Osteocyte (in vitro differentiated cells): Measurements from ENCODE around the gene PTPRN2. TPM values are rescaled to one million over a fixed set of nuclear protein-coding genes. Genes with fewer than 3 reads are reported as not detected.

Experiments
- DNase-seq: peaks from one replicate; pipeline ENCODE4 v3.0.0; 2021; ENCODE audit warnings: mixed read lengths; ENCODE audit not compliant: unreplicated experiment; ENCODE audit errors: extremely low spot score
- H3K27ac Mint-ChIP-seq: one replicate; pipeline ENCODE4 v1.8.0; 2021; ENCODE audit warnings: mild to moderate bottlenecking, mixed read lengths; ENCODE audit not compliant: unreplicated experiment
- H3K27me3 Mint-ChIP-seq: one replicate; pipeline ENCODE4 v1.8.0; 2021; ENCODE audit warnings: mixed read lengths; ENCODE audit not compliant: unreplicated experiment
- H3K36me3 Mint-ChIP-seq: one replicate; pipeline ENCODE4 v1.8.0; 2021; ENCODE audit warnings: mixed read lengths; ENCODE audit not compliant: unreplicated experiment
- H3K4me1 Mint-ChIP-seq: one replicate; pipeline ENCODE4 v1.8.0; 2021; ENCODE audit warnings: mixed read lengths; ENCODE audit not compliant: unreplicated experiment
- H3K4me3 Mint-ChIP-seq: one replicate; pipeline ENCODE4 v1.8.0; 2021; ENCODE audit warnings: mild to moderate bottlenecking, moderate library complexity, mixed read lengths; ENCODE audit not compliant: unreplicated experiment
- H3K9me3 Mint-ChIP-seq: one replicate; pipeline ENCODE4 v1.8.0; 2021; ENCODE audit warnings: mixed read lengths; ENCODE audit not compliant: unreplicated experiment
- total RNA-seq: library from RNA; stranded (reverse); gene quantifications from 2 replicates; pipeline ENCODE4 v1.2.1, GENCODE V29; 2021
- TF ChIP-seq, protein P1 (sequence below): fragments of 200-600 bp; sonication (generic); IDR thresholded peaks from 2 replicates; pipeline ENCODE4 v1.5.0; 2021; ENCODE audit warnings: antibody characterized with exemption, mild to moderate bottlenecking, moderate library complexity

The PTPRN2 gene
- total RNA-seq, 1 donor from 2014 or later: 0.59 TPM

DNA sequence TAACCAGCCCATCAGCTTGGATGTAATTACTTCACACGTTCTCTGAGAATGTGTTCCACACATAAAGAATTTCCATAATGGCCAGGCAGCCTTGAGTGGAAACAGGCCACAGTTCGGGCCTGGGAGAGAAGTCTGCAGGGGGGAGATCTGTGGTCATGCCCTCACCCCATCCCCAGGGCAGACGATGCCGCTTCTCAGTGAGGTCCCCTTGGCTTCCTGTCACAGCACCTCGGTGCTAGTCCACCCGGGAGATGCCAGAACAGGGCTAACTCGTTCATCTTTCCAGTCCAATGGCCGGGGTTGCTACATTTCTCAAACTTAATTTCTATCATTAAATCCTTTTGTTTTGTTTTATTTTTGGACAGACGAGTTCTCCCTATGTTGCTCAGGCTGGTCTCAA is 624.1 kb downstream of the PTPRN2 start:
- TF ChIP-seq, protein P1, sequence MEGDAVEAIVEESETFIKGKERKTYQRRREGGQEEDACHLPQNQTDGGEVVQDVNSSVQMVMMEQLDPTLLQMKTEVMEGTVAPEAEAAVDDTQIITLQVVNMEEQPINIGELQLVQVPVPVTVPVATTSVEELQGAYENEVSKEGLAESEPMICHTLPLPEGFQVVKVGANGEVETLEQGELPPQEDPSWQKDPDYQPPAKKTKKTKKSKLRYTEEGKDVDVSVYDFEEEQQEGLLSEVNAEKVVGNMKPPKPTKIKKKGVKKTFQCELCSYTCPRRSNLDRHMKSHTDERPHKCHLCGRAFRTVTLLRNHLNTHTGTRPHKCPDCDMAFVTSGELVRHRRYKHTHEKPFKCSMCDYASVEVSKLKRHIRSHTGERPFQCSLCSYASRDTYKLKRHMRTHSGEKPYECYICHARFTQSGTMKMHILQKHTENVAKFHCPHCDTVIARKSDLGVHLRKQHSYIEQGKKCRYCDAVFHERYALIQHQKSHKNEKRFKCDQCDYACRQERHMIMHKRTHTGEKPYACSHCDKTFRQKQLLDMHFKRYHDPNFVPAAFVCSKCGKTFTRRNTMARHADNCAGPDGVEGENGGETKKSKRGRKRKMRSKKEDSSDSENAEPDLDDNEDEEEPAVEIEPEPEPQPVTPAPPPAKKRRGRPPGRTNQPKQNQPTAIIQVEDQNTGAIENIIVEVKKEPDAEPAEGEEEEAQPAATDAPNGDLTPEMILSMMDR: no peak
- Mint-ChIP-seq H3K4me3 (no peak overlapping the region), H3K9me3 (peaks cover 14% of the 10 kb centered on the region), H3K4me1 (no peaks in the 10 kb centered on the region), H3K36me3 (no peaks in the 10 kb centered on the region), H3K27me3 (no peaks in the 10 kb centered on the region), H3K27ac (no peak overlapping the region)
- no peak for DNase-seq

DNA sequence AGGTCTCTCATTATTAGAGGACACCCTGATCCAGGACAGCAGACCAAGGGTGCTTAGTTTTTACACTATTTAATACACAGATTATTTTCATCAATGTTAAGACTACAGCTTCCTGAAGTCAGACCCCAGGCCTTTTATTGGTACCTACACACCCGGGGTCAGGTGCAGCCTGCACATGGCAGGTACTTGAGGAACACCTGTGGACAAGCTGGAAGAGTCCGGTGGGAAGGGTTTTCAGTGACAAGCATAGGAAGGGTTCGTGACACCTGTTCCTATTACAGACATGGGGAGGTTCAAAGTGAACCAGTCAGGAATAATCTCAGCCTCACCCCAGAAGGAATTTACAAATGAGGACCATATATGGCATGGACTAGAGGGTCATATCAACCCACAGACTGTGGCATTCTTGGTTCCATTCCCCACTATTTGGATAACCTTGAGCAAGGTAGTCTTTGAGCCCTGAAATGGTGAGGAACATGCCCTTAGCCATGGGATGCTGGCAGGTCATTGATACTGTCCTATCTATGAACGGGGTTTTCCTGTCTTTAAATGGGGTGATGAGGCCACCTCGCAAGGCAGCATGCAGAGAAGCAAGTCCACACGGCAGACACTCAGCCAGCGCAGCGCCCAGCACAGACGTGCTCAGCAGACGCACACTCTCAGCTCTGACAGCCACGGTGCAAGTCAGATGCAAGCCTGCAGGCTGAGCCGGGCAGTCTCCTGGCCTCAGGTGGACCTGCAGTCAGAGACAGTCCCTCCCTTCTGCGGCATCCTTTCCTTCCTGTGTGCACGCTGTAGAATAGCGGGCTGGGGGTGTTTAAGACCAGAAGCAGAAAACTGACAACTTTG is 624.9 kb downstream of the PTPRN2 start:
- Mint-ChIP-seq H3K36me3 (no peaks in the 10 kb centered on the region), H3K9me3 (peaks cover 20% of the 10 kb centered on the region), H3K4me3 (no peak overlapping the region), H3K4me1 (no peaks in the 10 kb centered on the region), H3K27me3 (no peaks in the 10 kb centered on the region), H3K27ac (no peak overlapping the region)
- TF ChIP-seq, protein P1: no peak
- no peak for DNase-seq

DNA sequence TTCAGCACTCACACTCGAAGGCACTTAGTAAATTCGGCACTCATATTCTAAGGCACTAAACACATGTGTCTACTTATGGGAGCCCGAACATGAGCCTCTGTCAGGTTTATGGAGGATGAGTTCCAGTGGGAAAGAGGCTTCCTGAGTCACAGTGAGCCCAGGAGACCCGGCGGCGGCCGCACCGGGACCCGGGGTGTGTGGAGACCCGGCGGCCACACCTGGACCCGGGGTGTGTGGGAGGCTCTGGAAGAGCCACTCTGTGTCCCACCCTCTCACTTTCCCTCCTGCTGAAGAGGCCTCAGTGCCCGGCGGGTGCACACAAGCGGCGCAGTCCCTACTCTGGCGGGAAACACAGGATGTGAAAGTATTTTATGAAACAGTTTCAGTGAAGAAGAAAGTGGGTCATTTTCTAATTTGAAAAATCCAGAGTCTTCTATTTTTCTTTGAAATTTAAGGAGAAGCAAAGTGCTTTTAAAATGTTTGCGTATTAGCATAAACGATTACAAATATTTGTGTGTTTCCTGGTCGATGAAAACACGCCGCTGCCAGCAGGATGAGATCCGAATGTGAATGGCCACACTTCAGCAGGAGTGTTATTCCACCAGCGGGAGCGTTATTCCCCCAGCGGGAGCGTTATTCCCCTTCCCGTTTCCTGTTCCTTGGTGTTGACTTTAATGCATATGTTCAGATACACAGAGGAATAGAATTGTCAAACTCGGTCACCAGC is 625.7 kb downstream of the PTPRN2 start:
- Mint-ChIP-seq H3K27ac (no peak overlapping the region), H3K36me3 (no peaks in the 10 kb centered on the region), H3K4me1 (no peaks in the 10 kb centered on the region), H3K9me3 (peaks cover 23% of the 10 kb centered on the region), H3K4me3 (no peak overlapping the region), H3K27me3 (no peaks in the 10 kb centered on the region)
- TF ChIP-seq, protein P1: no peak
- DNase-seq: peak; percentile 83

DNA sequence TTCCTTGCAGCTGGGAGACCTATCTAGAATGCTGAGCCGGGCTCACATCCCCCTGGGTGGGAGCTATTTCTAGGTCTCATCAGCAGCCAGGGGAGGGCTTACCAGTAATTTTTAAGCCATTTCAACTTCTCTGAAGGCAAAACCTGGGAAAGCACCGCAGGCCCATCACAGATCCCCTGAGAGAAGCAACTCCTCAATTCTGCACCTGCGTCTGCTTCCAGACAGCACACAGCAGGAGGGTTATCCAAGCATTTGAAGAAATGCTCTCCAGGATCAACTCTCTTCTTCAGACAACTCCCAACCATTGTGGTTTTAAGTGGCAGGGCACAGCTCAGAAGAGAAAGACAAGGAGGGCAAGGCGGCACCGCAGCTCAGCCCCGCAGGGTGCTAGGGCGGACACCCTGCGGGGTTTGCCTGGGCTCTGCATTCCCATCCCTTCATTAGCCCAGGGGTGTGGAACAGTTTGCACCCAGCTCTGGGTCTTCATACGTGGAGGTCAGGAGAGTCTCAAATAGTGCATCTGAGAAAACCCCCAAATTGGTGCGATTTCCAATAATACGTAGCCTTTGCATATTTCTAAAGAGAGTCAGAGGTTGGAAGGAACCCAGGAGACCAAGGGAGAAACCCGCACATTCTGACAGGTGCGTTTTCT is 632.1 kb downstream of the PTPRN2 start:
- H3K4me3 Mint-ChIP-seq: no peak overlapping the region
- H3K27me3 Mint-ChIP-seq: no peaks in the 10 kb centered on the region
- H3K36me3 Mint-ChIP-seq: no peaks in the 10 kb centered on the region
- TF ChIP-seq, protein P1: no peak
- no peak overlapping the region for H3K27ac Mint-ChIP-seq
- H3K9me3 Mint-ChIP-seq: peaks cover 23% of the 10 kb centered on the region
- DNase-seq: no peak
- H3K4me1 Mint-ChIP-seq: no peaks in the 10 kb centered on the region

DNA sequence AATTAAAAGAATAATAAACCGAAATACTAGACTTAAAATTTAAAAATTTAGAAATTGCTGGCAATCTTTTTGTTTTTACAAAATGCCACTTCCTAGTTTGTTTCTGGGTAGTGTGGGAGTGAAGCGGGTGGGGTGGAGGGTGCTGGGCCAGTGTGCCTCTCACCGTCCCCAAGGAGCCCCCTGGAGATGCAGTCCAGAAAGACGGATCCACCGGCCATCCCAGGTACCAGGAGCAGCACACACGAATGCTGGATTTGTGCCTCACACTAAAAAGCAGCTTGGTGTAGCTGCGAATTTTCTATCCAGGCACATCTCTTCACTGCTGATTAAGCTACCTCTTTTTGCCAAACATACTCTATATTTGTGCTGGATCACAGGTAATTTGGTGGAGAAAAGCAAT is 632.7 kb downstream of the PTPRN2 start:
- Mint-ChIP-seq H3K4me3 (no peak overlapping the region), H3K27me3 (no peaks in the 10 kb centered on the region), H3K9me3 (peaks cover 28% of the 10 kb centered on the region), H3K27ac (no peak overlapping the region), H3K36me3 (no peaks in the 10 kb centered on the region), H3K4me1 (no peaks in the 10 kb centered on the region)
- DNase-seq: no peak
- TF ChIP-seq, protein P1: no peak
